ENCODE data around the gene SLC44A3.

Gene SLC44A3

DNA sequence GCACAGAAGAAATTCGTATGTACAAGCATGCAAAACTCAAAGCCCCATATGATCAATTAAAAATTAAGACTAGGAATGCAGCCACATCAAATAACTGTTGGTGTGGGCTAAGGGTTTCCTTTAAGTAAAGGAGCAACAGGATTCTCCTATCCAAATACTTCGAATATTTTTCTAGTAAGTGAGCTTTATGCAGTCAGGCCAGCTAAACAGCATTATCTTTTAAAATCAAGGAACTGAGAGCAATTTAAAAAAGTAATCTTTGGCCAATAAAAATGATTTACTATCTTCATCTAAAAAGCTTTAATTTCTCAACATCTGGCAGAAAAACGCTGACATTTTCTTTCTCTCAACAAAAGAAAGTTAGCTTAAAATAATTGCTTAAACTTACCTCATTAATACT is 87.0 kb downstream of the SLC44A3 start:
- no peak for DNase-seq (ENCODE audit: low spot score)

DNA sequence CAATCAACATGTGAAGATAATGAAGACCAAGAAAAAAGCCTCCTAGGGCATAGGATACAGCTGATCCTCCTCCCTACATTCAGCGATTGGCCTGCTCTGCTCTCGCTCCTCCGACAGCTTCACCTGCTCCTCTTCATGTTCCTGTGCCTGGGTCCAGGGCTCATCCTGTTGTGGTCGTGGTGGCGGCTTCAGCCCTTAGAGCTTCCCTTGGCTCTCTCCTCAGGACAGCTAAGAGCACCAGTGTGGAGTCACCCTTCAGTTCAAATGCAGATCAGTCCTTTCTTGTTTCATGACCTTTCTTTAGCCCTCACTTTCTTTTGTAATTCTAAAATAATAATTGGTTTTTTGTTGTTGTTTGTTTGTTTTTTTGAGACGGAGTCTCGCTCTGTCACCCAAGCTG is 88.0 kb downstream of the SLC44A3 start:
- DNase-seq (ENCODE audit: low spot score): no peak

DNA sequence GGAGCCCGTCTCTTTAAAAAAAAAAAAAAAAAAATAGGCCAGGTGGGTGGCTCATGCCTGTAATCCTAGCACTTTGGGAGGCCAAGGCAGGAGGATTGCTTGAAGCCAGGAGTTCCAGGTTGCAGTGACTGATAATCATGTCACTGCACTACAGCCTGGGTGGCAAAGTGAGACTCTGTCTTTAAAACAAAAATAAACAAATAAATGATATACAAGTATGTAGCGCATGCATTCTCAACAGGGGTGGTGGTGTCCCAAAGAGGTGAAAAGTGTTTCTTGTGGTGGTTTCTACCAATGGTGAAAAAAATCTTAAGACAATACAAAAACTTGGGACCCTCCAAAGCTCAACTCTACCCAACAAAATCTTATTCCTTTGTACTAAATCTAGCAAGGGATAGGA is 88.8 kb downstream of the SLC44A3 start:
- no peak for DNase-seq (ENCODE audit: low spot score)

DNA sequence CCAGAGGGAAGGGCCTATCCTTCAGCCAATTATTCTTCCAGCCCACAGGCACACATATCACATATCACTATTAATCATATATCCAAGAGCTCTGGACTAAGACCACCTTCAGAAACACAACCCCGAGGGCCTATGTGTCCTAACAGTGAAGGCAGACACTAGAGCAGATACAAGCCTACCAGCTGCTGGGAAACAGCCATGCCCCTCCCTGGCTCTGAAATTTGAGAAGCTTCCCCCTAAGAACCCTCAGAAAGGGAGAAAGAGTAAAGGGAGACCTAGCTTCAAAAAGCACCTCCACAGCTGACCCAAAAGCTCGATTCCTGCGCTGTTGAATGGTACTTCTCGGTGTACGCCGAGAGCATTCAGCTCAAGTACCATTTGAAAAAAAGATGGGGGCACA is 89.3 kb downstream of the SLC44A3 start:
- no peak for DNase-seq (ENCODE audit: low spot score)

DNA sequence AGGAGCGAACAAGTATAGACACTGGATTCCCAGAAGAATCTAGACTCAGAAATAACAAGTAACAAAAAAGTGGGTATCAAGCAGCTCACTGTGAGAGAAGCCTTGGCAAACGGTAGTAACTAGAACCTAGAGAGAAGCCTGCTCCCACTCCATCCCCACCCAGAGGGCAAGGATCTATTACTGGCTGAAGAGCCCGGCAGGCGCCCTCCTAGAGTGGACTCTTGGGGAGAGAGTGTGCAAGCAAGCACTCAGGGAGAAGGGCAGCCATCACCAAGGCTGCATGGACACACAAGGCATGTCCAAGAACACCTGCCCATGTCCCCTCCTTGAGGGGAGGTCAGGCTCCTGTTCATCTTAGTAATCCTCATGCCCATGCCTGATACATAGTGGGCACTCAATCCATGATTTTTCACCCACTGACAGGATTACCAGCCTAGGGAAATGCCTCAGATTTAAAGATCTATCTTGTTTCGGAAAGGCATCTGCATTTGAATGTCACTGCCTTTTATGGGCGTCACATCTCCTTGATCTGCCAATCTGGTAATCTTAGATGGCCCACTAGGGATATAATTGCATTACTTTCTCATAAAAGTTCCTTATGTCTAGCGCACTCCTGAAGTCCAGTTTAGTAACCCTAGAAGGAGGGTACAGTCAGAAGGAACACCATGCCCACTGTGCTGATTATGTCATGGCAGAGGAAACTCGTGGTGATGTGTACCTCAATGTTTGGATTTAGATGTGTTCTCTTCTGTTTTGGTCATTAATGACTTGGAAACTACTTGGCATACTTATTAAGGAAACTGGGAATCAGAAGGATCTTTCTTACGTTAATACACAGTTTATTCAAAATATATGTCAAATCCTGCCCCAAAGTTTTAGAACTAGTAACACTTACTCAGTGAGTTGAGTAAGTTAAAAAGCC is 92.4 kb downstream of the SLC44A3 start:
- no peak for DNase-seq (ENCODE audit: low spot score)

DNA sequence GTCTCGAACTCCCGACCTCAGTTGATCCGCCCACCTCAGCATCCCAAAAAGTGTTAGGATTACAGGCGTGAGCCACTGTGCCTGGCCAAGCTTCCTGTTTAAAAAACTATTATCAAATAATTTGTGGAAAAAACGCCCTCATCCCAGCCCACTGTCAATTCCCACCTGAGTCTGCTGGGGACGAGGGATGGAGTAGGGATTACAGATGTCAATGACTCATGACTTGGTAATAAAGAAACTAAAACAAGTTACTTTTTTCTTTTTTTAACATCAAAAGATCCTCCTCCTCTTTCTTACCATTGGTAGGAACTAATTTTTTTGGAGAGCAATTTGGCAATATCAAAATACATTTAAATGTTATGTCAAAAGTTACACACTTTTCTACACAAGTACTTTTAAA is 97.1 kb downstream of the SLC44A3 start:
- no peak for DNase-seq (ENCODE audit: low spot score)

DNA sequence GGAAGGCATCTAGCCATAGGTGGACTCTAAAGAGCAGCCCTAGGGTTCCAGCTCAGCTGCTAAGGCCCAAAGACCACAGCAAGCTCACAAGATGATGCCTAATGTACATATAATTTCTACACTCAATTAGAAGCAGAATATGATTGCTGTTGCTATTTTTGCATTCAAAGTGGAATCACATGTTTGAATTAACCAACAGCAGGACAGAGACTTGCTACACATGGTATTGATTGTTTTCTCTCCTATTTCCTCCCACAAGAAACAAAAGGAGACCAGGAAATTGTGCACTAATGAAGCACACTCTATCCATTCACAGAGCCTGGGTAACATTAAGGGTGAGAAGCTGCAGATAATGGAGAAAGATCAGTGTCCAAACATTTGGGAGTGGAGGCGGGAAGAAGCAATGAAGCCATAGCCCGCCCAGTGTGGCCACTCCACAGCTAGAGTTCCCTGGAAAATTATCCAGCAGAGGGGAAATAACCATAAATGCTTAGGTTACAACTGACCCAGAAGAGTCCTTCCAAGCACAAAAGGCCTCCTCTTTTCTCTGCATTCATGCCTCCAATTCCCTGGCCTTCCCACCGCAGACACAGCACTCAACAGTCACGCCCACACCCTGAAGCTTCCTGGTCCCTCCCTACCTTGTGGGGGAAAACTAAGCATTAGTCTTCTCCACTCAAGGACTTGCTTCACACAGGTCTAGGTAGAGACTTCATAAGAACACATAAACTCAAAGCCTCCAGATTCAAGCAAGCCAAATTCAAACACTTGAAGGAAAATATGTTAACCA is 99.3 kb downstream of the SLC44A3 start:
- DNase-seq (ENCODE audit: low spot score): no peak

DNA sequence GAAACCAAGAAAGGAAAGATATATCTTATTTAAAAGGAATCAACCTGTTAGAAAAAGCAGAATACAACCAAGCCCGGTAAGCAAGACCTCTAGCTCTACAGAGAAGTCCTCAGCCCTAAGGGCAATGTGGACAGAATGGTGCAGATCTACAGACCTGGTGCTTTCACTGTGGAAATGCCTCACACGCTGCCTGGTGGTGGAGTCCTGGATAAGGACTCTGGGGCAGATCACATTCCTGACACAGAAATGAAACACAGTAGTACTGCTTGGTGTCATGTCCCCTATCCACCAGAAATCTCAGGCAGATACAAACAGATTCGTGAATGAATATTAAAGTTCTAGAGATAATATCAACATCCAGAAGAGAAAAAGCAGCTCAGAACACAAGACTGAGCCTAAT is 99.9 kb downstream of the SLC44A3 start:
- no peak for DNase-seq (ENCODE audit: low spot score)

DNA sequence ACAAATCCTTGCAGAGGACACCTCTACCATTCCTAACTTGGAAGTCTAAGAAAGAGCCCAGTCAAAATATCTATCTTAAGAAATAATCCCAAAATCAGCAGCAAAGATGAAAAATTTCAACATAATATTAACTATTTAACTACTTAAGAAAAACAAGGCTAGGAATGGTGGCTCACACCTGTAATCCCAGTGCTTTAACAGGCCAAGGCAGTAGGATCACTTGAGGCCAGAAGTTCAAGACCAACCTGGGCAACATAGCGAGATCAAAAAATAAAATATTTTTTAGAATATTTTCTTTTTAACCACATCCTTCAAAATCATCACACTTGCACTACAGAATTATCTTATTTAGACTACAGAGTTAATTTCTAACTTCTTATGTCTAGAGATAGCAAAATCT is 101.8 kb downstream of the SLC44A3 start:
- no peak for DNase-seq (ENCODE audit: low spot score)

DNA sequence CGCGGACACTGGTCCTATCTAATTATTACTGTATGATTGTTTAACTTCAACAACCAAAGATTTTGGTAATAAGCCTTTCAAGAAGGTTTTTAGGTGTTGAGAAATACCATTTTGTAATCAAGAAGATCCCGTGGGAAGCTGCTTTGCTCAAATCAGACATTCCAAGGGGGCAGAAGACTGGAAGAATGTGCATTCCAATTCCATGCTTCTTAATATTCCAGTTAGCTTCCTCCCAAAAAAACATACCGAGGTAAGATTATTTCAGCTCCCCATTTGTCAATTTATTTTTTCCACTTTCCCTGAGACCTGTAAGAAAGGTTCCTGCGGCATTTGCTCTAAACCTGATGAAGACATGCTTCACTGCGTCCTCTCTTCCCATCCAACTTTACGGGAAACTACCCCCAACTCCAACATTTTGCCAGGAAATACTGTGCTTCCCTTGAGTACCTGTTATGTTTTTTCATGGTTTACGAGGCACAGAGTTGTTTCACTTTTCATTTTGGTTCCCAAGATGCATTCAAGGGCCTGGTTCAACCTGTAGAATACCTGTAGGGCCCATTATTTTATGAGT is 102.7 kb downstream of the SLC44A3 start:
- DNase-seq (ENCODE audit: low spot score): no peak

DNA sequence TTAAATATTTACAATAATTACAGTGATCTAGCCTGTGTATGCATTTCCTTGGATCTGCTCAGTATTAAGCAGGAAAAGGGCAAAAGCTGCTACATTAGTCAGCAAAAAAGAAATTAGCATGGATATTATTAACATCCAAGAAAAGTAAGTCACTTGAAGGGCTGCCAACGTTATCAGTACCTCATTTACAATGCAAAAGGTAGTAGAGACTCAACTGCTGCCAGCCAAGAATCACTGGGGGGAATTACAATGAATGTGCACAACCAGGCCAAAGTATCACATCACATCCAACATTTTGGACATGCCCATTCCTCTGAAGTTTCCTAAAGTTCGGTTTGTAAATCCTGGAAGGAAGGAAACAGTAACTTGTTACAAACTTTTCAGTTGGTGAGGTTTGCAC is 104.8 kb downstream of the SLC44A3 start:
- peak; percentile 28 for DNase-seq (ENCODE audit: low spot score)

DNA sequence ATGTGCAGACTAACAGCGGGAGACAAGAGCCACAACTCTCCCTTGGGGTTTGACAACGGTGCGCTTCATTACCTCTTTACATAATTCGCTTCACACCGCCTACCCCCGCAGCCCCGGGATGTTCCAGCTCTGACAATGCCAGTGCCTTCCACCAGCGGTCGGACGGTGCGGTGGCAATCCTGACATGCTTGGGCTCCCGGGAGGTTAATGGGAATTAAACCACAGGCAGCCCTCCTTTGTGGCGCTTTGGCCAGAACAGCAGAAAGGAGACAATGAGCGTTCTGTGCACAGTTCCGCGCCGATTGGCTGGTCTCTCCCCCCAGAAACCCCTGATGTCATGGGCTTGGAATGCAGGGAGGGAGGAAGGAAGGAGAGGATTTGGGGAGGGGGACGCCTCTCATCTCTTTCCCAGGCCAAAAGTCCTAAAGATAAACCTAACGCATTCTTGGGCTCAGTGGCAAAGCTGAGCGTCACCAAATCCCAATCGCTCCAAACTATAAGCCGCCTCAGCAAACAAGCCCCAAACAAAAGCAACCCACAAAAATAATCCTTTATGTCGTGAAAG is 105.5 kb downstream of the SLC44A3 start:
- DNase-seq (ENCODE audit: low spot score): peak; percentile 83

DNA sequence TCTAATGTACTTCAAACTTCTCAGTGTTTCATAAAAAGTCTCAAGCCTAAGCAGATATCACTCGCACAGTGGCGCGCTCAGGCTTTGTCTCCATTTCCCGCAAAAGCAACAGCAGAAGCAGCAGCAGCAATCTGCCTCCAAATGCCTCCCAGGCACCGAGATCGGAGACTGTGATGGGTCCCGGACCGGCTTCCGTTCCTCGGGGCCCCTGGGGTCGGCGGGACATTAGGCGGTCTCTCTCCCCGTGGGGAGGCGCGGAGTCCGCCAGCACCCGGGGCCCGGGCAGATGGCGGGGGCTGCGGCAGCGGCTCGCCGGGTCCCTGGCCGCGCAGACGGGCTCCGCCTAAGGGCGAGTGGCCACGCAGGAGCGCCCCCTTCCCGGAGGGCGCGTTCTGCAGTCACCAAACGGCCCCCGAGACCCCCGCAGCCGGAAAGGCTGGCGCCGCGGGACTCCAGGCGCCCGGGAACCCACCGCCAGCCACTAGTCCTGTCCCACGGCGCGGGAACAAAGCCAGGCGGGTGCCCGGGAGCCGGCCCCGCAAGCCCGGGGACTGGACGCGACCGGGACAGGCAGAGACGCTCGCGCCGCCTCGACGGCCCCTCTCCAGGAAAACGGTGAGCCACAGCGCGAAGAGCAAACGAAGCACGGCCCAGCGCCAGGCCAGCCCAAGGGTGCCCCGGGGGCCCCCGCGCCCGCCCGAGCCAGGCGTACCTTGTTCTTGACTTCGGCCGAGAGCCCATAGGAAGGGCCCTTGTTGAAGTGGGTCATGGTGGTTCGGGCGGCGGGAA is 106.2 kb downstream of the SLC44A3 start:
- DNase-seq (ENCODE audit: low spot score): peak; percentile 42

DNA sequence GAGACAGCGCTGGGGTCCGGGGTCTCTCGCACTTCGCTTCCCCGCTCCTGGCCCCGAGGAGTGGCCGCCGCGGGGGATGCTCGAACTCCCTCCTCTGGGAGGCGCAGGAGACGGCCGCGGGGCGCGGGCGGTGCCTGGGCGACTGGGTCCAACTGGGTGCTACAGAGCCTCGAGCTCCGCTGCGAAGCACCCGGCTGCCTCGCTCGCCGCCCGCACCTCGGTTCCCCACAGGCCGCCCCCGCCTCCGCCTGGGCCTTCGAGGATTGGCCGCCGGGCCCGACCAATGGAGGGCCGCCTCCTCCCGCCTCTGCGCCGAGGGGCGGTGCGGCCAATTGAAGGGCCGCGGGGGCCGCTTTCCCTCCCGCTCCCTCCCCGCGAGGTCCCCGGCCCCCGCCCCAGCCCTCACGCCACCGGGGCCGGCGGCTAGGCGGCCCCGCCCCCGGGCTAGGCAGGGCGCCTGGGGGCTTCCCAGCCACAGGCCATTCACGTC is 106.8 kb downstream of the SLC44A3 start, which contains the start of gene CNN3:
TSS of gene CNN3 (minus strand) at position 196 of the 490 bp plus-strand sequence. CDS start 216 bp downstream, outside the sequence.
- peak; percentile 86 for DNase-seq (ENCODE audit: low spot score)

DNA sequence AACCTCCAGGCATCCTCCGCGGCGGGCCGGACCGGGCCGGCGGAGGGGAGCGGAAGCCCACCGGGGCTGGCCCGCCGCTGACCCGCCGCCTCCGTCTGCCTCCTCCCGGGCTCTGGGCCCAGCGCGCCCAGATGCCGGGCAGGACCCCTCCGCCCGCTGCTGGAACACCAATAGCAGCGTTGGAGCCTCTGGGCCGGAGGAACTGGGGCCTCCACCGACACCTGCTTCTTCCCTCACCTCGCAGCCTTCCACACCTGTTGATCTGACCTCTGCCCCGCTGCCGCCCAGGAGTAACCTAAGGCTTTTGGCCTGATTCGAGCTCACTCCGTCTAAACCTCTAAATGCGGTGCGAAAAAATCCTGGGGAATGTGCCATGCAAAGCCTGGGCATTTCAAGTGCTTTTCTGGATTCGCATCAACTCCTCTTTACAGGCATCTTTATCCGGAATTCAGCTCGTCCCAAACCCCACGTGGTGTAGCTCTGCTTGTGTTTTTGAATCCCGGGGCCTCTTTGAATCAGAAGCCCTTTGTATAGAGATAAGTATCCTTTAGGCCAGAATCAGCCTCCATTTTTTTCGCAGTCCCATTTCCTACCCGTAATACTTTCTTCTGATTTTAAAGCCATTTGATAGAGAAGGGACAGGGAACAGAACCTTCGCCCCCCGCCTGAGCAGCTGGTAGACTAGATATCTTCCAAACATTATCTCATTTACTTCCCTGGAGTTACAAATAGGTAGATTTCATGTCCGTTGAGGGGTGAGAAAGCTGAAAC is 107.4 kb downstream of the SLC44A3 start:
- peak; percentile 62 for DNase-seq (ENCODE audit: low spot score)

DNA sequence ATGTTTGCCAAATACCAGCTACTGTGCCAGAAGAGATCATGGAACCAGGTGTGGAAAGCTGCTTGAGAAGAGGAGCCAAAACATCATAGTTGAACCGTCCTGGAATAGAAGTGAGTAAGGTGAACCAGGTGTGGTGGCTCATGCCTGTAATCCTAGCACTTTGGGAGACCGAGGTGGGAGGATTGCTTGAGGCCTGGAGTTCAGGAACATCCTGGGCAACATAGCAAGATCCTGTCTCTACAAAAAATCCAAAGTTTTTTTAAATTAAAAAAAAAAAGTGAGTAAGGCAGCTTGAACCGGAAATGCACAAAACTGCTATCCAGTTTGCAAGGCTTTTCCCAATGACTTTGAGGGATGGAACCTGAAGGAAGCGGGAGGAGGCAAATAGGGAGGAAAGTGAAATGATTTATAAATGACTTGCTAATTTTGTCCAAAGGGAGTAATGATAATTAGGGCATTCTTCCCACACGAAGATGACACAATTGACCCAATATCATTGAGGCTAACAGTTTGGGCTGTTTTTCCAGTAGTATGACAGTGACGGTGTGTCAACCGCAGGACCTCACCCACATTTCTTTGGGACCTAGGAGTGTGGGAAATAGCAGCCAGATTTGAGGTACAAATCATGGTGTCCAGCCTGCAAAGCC is 108.3 kb downstream of the SLC44A3 start:
- no peak for DNase-seq (ENCODE audit: low spot score)

DNA sequence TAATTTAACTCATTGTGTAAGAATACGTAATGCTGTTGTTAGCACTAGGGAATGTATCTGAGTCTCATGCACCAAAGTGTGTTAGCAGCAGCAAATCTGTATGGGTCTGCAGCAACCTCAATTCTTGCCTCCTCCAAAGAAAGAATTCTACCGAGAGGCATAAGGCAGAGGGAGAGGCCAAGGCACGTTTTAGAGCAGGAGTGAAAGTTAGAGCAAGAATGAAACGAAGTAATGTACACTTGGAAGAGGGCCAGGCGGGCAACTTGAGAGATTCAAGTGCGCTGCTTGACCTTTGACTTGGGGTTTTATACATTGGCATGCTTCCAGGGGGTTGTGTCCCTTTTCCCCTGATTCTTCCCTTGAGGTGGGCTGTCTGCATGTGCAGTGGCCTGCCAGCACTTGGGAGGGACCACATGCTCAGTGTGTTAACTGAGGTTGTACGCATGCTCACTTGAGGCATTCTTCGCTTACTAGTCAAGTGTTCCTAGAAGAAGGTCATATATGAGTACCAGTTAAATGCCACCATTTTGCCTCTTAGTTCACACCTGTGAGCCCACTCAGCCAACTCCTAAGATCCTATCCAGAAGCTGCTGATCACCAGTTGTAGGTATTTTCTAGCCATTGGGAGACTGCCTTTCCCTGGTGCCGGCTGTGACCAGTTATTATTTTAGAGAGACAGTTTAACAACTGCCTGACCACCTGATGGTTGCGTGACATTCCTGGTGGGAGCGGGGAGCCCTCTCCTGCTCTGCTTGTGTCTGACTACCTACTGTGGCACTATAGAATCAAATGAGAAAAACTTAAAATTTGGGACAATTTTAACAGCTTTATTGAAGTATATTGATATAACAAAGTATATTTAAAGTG is 109.4 kb downstream of the SLC44A3 start:
- DNase-seq (ENCODE audit: low spot score): no peak

DNA sequence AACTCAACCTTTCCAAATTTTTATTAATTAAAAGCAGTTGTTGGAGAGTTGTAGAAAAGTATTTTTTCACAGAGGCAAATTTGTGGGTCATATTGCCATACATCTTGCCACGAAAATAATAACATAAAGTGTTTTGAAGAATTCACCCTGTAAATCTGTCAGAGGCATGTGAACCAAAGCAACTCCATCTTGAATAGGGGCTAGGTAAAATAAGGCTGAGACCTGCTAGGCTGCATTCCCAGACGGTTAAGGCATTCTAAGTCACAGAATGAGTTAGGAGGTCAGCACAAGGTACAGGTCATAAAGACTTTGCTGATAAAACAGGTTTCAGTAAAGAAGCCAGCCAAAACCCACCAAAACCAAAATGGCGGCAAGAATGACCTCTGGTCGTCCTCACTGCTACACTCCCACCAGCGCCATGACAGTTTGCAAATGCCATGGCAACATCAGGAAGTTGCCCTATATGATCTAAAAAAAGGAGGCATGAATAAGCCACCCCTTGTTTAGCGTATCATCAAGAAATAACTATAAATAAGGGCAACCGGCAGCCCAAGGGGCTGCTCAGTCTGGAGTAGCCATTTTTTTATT is 111.2 kb downstream of the SLC44A3 start:
- DNase-seq (ENCODE audit: low spot score): no peak

DNA sequence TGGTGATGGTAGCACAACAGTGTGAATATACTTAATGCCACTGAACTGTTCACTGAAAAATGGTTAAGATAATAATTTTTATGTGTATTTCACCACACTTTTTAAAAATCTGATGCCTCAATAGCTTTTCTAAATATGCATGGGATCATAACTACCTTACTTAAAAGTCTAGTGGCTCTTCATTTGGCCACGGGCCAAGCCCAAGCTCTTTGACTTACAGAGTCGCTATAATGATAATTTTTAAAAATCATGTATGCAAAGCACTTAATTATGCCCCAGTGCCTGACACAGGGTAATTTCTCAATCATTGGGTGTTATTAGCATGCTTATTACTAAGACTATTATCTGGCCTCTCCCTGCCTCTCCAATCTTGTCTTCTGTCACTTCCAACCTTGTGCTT is 114.4 kb downstream of the SLC44A3 start:
- DNase-seq (ENCODE audit: low spot score): no peak

Measured in cerebellar cortex (tissue), 1 donor.